KMS-11 (cell line): ENCODE measurements around the gene DDX25.

Experiments
- H2AFZ ChIP-seq: fragments of 200-600 bp; sonication (generic); 2 replicates; pipeline ENCODE4 v1.6.1; 2016; ENCODE audit warnings: antibody characterized with exemption, mixed run types, low read depth
- H3K27ac ChIP-seq: fragments of 200-600 bp; sonication (generic); 2 replicates; pipeline ENCODE4 v1.6.1; 2016; ENCODE audit warnings: mild to moderate bottlenecking, mixed run types
- H3K27me3 ChIP-seq: fragments of 200-600 bp; sonication (generic); 2 replicates; pipeline ENCODE4 v1.6.1; 2017; ENCODE audit warnings: mild to moderate bottlenecking, low read depth, mixed run types, moderate library complexity; ENCODE audit not compliant: insufficient read depth
- H3K36me3 ChIP-seq: fragments of 200-600 bp; sonication (generic); 2 replicates; pipeline ENCODE4 v1.6.1; 2017; ENCODE audit warnings: mild to moderate bottlenecking, mixed run types; ENCODE audit not compliant: insufficient read depth
- H3K4me1 ChIP-seq: fragments of 200-600 bp; sonication (generic); 2 replicates; pipeline ENCODE4 v1.6.1; 2016; ENCODE audit warnings: mild to moderate bottlenecking, low read depth, mixed run types; ENCODE audit not compliant: poor library complexity, severe bottlenecking
- H3K4me2 ChIP-seq: fragments of 200-600 bp; sonication (generic); 2 replicates; pipeline ENCODE4 v1.7.0; 2016; ENCODE audit warnings: mild to moderate bottlenecking, mixed run types
- H3K4me3 ChIP-seq: fragments of 200-600 bp; sonication (generic); IDR thresholded peaks from 2 replicates; pipeline ENCODE4 v1.6.1; 2017; ENCODE audit warnings: low read depth, low read length, mixed read lengths; ENCODE audit not compliant: insufficient read depth
- H3K79me2 ChIP-seq: fragments of 200-600 bp; sonication (generic); 2 replicates; pipeline ENCODE4 v1.6.1; 2016; ENCODE audit warnings: low read depth, mixed run types; ENCODE audit not compliant: insufficient read depth
- H3K9ac ChIP-seq: fragments of 200-600 bp; sonication (generic); 2 replicates; pipeline ENCODE4 v1.6.1; 2016; ENCODE audit warnings: mild to moderate bottlenecking, mixed run types
- H4K20me1 ChIP-seq: fragments of 200-600 bp; sonication (generic); 2 replicates; pipeline ENCODE4 v1.6.1; 2016; ENCODE audit warnings: mild to moderate bottlenecking, mixed run types; ENCODE audit not compliant: insufficient read depth
- TF ChIP-seq, protein P1 (sequence below): fragments of 200-600 bp; sonication (generic); conservative IDR thresholded peaks from 2 replicates; pipeline ENCODE4 v1.6.1; 2017; ENCODE audit warnings: low read depth, mild to moderate bottlenecking, antibody characterized with exemption, low read length, moderate library complexity, mixed read lengths

DDX25 gene

GRCh38 chr11:125958872-125959400 lies 54.6 kb downstream of the DDX25 start:
- Histone ChIP-seq H3K27me3 (no peaks in the 10 kb centered on the region), H3K36me3 (no peaks in the 10 kb centered on the region), H3K4me3 (no peak overlapping the region), H3K4me1 (no peaks in the 10 kb centered on the region), H3K79me2 (no peaks in the 10 kb centered on the region), H3K4me2 (no peak overlapping the region), H3K27ac (no peak overlapping the region), H2AFZ (no peak overlapping the region), H4K20me1 (no peaks in the 10 kb centered on the region), H3K9ac (no peak overlapping the region)
- TF ChIP-seq, protein P1, sequence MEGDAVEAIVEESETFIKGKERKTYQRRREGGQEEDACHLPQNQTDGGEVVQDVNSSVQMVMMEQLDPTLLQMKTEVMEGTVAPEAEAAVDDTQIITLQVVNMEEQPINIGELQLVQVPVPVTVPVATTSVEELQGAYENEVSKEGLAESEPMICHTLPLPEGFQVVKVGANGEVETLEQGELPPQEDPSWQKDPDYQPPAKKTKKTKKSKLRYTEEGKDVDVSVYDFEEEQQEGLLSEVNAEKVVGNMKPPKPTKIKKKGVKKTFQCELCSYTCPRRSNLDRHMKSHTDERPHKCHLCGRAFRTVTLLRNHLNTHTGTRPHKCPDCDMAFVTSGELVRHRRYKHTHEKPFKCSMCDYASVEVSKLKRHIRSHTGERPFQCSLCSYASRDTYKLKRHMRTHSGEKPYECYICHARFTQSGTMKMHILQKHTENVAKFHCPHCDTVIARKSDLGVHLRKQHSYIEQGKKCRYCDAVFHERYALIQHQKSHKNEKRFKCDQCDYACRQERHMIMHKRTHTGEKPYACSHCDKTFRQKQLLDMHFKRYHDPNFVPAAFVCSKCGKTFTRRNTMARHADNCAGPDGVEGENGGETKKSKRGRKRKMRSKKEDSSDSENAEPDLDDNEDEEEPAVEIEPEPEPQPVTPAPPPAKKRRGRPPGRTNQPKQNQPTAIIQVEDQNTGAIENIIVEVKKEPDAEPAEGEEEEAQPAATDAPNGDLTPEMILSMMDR: no peak

DNA sequence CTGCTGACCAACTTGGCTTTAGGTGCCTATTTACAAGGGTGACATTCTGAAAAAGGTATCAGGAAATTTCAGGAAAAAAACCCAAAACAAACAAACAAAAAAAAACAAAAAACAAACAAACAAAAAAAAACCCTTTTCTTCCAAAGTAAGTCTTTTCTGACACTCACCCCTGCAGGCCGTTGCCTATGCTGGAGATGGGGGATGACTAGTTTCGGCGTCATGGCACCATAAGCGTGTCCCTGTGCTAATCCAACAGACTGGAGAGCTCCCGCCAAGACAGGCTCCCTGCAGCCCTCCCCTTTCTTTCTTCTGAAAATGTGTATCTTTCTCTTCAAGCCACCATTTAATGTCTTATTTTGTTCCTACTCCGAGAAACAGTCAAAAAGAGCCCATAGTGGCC lies 55.2 kb downstream of the DDX25 start:
- H3K27ac ChIP-seq: no peak overlapping the region
- H3K27me3 ChIP-seq: no peaks in the 10 kb centered on the region
- no peak overlapping the region for H3K4me2 ChIP-seq
- no peaks in the 10 kb centered on the region for H4K20me1 ChIP-seq
- H3K4me3 ChIP-seq: no peak overlapping the region
- TF ChIP-seq, protein P1: no peak
- no peaks in the 10 kb centered on the region for H3K36me3 ChIP-seq
- H3K79me2 ChIP-seq: no peaks in the 10 kb centered on the region
- no peak overlapping the region for H2AFZ ChIP-seq
- H3K4me1 ChIP-seq: no peaks in the 10 kb centered on the region
- no peak overlapping the region for H3K9ac ChIP-seq

DNA sequence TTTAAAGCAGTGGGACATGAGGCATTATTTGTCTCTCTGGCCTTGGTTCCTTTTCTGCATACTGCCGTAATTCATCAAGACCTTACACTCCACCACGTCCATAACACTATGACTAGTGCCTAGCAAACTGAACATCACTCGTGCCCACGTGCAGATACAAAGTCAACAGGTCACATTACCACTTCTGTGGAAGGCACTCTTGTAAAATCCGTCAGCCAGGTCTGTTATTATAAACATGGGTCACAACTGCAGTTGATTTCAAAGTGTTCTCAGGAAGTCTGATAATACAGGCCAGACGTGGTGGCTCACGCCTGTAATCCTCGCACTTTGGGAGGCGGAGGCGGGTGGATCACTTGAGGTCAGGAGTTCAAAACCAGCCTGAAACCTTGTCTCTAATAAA lies 55.6 kb downstream of the DDX25 start:
- no peak overlapping the region for H3K27ac ChIP-seq
- TF ChIP-seq, protein P1: no peak
- H2AFZ ChIP-seq: no peak overlapping the region
- H3K79me2 ChIP-seq: no peaks in the 10 kb centered on the region
- H3K9ac ChIP-seq: no peak overlapping the region
- H4K20me1 ChIP-seq: no peaks in the 10 kb centered on the region
- H3K36me3 ChIP-seq: no peaks in the 10 kb centered on the region
- H3K4me1 ChIP-seq: no peaks in the 10 kb centered on the region
- no peaks in the 10 kb centered on the region for H3K27me3 ChIP-seq
- no peak overlapping the region for H3K4me3 ChIP-seq
- H3K4me2 ChIP-seq: no peak overlapping the region

DNA sequence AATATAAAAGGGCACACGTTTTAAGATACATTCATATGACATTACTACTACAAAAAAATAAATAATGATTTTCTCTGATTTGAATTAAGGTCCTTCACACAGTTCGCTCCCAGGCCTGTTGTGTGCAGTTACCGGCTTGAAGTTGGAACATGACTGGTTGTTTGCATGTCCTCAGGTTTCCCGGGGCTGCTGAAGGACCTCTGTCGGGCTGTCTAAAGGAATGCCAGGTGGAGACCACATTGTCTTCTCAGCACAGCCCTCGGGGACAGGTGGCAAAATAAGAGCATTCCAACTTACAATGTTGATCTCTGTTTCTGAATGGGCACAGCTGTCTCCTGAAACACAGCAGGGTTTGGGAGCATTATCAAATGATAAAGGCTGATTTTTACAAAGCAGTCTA lies 56.5 kb downstream of the DDX25 start:
- Histone ChIP-seq H3K27me3 (no peaks in the 10 kb centered on the region), H2AFZ (no peak overlapping the region), H3K27ac (no peak overlapping the region), H3K79me2 (no peaks in the 10 kb centered on the region), H3K9ac (no peak overlapping the region), H3K36me3 (no peaks in the 10 kb centered on the region), H3K4me1 (no peaks in the 10 kb centered on the region), H4K20me1 (no peaks in the 10 kb centered on the region), H3K4me3 (no peak overlapping the region), H3K4me2 (no peak overlapping the region)
- TF ChIP-seq, protein P1: no peak
